GM19099 (cell line): ENCODE measurements around the gene PDZRN4.

ENCODE experiments used
- POLR2A ChIP-seq: IDR thresholded peaks from 3 replicates; pipeline ENCODE4 v1.6.1; 2011; ENCODE audit warnings: low read depth; ENCODE audit not compliant: insufficient read length; ENCODE audit errors: extremely low read depth

PDZRN4 gene

DNA sequence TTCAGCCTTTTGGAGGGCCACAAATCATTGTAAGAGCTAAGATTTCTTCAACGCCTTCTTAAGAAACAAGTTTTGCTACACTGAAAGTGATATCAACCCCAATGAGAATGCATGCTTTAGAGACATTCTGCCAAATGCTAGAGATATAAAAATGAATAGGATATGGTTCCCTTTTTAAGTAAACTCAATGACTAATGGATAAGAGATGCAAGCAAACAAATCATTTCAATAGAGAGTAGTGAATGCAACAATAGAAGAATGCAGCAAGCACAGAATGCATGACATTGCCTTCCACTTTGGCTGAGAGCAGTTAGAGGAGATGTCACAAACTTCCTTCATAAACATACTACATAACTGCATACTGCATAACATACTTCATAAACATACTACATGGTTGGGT is 116.4 kb downstream of the PDZRN4 start:
- TF ChIP-seq POLR2A: no peak

GRCh38 chr12:41310367-41310766 is 122.2 kb downstream of the PDZRN4 start:
- no peak for TF ChIP-seq POLR2A

- no peak for TF ChIP-seq POLR2A
These were observed 123.8 kb downstream of the PDZRN4 start for GRCh38 chr12:41311883-41312282.

GRCh38 chr12:41325336-41325735 is 137.2 kb downstream of the PDZRN4 start:
- no peak for TF ChIP-seq POLR2A

DNA sequence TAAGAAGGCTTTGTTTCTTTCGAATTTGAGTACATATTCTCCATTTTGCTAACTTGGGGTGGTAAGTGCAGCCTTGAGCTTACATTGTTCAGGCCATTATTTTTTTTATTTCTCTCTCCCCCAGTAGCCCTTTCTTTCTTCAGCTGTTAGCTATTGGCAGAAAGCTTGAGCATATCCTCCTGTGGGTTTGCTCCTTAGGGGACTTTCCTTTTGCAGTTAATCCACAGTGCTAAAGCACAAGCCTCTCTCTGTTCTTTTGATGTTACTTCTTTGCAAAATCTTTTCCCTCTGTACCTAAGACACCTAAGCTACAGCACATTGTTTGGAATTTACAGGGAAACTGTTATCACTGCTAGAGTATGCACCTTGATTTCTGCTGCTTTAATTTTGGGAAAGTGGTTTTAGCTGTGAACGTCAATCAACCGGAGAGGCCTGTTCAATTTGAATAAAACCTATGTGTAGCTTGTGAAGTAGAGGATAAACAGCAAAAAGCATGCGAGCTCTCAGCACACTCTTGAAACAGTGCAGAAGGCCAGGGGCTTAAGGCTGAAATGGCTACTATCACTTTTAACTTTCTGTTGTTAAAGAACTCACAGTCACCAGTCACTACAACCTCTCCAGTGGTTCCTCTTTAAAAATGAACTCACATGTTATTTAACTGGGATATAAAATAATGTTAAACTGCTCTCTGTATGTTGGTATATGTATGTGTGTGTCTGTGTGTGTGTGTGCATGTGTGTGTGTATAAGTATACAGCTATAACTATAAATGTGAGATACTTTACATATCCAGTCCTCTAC is 139.2 kb downstream of the PDZRN4 start:
- no peak for TF ChIP-seq POLR2A

DNA sequence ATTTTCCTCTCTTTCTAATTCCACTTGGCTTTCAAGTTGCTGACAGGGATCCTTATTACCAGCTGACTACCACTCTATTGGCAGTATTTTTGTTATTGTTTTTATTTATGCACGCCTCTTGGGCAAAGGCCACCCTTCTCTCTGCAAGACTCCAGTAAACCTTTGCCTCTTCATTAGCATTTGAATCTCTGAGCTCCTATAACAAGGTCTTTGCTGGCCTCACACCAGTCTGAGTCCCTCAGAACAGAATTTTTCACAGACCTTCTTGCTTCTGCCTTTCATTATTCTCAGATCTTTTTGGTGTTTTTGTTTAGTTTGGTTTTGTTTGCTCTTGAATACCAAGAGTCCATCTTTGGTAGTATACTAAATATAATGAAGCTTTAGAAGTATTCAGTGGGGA is 145.9 kb downstream of the PDZRN4 start:
- no peak for TF ChIP-seq POLR2A

GRCh38 chr12:41334390-41334789 is 146.3 kb downstream of the PDZRN4 start:
- no peak for TF ChIP-seq POLR2A

GRCh38 chr12:41336041-41336549 is 148.0 kb downstream of the PDZRN4 start:
- no peak for TF ChIP-seq POLR2A

DNA sequence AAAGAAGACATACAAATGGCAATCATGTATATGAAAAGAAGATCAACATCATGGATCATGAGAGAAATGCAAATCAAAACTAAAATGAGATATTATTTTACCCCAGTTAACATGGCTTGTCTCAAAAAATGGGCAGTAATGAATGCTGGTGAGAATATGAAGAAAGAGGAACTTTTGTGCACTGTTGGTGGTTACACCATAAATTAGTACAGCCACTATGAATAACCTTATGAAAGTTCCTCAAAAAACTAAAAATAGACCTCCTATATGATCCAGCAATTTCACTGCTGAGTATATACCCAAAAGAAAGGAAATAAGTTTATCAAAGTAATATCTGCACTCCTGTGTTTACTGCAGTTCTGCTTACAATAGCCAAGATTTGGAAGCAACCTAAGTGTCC is 151.7 kb downstream of the PDZRN4 start:
- TF ChIP-seq POLR2A: no peak

DNA sequence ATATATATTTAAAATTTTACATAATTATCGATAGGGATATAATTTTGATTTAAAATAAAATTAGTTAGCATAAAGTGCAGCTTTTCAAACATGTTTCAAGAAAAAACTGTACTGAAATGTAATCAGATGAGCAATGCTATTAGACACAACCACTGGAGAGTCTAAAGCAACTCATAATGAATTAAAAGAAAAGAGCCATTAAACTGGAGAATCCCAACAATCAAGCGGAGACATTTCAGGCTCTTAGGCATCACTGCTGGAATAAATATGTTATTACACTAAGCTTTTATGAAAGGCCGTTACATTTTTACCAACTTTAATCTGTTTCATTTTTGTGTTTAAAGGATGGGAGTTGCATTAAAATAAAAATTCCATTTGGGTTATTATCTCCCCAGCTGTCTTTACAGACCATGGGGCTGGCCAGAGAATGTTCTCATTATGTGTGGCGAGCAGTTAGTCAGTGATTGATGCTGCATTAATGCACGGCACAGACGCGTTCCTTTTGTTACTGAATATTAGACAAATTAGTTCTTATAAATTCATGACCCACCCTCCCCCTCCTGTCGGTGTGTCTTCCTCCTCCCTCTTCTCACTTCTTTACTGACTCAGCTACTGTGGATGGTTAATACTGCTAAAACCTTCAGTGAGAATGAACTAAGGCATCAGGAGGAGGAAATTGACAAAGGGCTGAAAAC is 156.8 kb downstream of the PDZRN4 start:
- TF ChIP-seq POLR2A: no peak

DNA sequence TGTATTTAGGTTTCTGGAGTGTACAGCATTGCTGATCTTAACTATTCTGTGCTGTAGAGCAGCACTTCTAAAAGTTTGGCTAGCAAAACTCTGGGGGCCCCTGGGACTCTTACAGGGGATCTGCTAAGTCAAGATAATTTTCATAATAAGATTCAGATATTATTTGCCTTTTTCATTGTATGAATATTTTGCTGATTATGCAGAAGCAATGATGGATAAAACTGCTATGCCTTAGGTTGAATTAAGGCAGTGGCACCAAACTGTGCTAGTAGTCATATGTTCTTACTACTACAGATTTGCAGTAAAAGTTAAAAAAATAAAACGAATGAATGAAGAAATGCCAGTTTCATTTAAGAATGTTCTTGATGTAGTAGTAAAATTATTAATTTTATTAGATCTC is 160.1 kb downstream of the PDZRN4 start:
- TF ChIP-seq POLR2A: no peak

DNA sequence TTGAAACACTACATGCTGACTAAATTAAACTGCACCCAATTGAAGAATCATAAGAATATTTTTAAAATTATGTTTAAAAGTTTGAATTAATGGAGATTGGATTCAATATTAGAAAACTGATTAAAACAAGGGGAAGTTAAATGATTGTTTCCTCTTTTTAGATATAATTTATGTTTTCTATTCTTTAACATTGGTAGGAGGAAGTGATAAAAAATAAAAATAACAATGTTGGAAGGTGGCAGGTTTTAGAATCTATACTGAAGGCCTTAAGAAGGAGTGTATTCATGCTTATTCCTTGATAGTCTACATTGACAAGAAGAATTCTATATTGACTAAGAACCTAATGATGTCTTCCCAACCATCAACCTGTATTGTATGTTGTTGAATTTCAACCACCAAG is 168.1 kb downstream of the PDZRN4 start:
- TF ChIP-seq POLR2A: no peak

GRCh38 chr12:41361738-41362137 is 173.6 kb downstream of the PDZRN4 start:
- no peak for TF ChIP-seq POLR2A

GRCh38 chr12:41362510-41362909 is 174.4 kb downstream of the PDZRN4 start:
- TF ChIP-seq POLR2A: no peak

DNA sequence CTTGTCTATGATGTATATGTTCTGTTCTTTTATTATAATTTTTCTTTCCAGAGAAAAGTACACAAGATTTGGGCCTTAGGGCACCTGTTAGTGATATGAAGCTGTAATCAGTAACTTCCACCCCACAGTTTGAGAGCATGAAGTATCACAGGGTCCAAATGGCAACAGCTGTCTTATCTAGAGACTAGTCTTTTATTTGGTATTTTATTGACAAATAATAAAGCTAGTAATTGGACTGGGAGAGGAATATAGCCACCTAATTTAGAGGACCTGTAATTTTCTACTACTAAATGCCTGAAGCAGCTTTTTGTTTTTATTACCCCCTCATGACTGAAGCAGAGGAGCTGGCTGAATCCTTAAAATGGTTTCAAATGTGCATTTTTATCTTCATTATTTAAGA is 174.8 kb downstream of the PDZRN4 start:
- TF ChIP-seq POLR2A: no peak

DNA sequence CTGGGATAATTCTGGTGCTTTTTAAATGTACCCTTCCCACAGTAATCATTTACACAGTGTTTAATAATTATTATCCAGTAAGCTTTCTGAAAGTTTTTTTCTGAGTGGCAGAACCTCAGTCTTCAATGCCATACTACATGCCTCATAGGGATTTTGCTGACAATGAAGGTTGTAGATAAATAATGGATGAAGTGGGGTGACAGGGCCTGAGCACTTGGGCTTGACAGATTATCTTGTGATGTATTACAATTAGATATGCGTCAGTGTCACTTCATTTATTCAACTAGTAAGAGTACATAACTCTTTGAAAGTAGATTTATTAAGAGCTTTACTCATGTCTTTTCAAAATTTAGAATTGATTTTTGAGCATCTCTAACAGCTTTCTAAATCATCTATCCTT is 176.1 kb downstream of the PDZRN4 start:
- no peak for TF ChIP-seq POLR2A
